DMS153 treated with DMSO at 0.1 percent for 48 hours (cell line): ENCODE data around the gene ERVH48-1.
A peak's percentile ranks its signal among the peaks of the same experiment; 100 is the strongest.
"Not testable (repeated sequence)": the region's sequence is repeated elsewhere in the genome, so short reads cannot be mapped to it uniquely, and the experiment has no call there.

Experiments used
- DNase-seq: peaks from one replicate; lab custom pipeline; 2025; ENCODE audit not compliant: unreplicated experiment; lab: John Stamatoyannopoulos, UW

The ERVH48-1 gene

GRCh38 chr21:42939582-42940413, 14.4 kb upstream of the ERVH48-1 start:
- DNase-seq: no peak

DNA sequence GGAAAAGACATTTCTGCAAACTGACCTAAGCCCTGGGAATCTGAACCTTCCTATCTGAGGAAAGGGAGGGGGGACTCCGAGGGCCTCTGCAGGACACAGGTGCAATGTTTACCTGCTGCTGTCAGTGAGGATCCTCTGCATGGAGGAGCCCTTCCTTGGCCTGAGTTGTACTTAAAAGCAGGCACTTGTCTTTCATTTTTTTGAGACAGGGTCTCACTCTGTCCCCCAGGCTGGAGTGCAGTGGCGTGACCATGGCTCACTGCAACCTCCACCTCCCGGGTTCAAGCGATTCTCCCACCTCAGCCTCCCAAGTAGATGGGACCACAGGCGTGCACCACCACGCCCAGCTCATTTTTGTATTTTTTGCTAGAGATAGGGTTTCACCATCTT, 13.2 kb upstream of the ERVH48-1 start:
- DNase-seq: not testable (repeated sequence)

DNA sequence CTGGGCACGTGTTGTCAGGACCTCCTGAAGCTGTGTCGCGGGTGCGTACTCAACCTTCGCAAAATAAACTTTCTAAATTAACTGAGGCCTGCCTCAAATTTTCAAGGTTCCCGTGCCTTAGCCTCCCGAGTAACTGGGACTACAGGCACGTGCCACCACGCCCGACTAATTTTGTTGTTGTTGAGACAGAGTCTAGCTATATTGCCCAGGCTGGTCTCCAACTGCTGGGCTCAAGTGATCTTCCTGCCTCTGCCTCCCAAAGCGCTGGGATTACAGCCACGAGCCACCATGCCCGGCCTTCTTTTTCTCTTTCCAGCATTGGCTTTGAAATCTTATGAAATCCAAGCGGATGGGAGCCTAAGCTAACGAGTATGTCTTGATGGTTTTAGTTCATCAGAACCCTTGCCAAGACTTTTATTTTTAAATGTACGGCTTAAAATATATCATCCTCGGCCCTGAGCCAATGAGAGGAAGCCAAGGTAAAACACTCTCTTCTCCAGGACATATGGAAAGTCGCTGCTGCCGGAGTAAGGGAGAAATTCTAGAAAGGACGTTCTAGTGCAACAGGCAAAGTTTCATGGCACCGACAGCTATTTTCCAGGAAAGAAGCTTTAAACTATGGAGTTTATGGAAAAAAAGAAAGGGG, 12.7 kb upstream of the ERVH48-1 start:
- no peak for DNase-seq

GRCh38 chr21:42937034-42937940, 11.9 kb upstream of the ERVH48-1 start:
- not testable (repeated sequence) for DNase-seq

- not testable (repeated sequence) for DNase-seq
These were observed 10.9 kb upstream of the ERVH48-1 start for GRCh38 chr21:42936360-42936759.

DNA sequence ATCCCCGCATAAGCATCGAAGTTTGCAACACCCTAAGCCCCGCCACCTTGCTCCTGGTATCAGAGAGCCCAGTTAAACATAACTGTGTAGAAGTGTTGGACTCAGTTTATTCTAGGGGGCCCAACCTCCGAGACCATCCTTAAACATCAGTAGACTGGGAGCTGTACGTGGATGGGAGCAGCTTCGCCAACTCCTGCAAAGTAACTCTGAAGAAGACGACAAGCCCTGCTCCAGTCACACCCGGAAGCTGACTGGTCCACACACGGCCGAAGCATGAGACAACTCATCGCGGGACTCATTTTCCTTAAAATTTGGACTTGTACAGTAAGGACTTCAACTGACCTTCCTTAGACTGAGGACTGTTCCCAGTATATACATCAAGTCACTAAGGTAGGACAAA, 8.5 kb upstream of the ERVH48-1 start:
- not testable (repeated sequence) for DNase-seq

DNA sequence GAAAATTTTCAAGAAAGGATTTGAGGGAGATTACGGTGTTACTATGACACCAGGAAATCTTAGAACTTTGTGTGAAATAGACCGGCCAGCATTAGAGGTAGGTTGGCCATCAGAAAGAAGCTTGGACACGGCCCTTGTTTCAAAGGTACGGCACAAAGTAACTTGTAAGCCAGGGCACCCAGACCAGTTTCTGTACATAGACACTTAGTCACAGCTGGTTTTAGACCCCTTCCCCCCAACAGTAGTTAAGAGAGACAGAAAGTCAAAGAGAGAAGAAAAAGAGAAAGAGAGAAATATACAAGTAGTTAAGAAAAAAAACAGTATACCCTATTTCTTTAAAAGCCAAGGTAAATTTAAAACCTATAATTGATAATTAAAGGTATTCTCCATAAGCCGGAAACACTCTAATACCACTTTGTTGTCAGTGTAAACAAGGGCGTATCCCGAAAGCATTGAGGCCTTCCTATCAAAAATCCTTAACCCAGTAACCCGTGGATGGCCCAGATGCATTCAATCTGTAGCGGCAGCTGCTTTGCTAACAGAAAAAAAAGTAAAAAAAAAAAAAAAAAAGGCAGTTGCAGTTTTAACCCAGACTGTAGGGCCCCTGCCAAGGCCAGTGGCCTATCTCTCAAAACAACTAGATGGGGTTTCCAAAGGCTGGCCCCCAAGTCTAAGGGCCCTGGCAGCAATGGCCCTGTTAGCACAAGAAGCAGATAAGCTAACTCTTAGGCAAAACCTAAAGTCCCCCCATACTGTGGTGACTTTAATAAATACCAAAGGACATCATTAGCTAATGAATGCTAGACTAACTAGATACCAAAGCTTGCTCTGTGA, 7.9 kb upstream of the ERVH48-1 start:
- peak; percentile 35 for DNase-seq

DNA sequence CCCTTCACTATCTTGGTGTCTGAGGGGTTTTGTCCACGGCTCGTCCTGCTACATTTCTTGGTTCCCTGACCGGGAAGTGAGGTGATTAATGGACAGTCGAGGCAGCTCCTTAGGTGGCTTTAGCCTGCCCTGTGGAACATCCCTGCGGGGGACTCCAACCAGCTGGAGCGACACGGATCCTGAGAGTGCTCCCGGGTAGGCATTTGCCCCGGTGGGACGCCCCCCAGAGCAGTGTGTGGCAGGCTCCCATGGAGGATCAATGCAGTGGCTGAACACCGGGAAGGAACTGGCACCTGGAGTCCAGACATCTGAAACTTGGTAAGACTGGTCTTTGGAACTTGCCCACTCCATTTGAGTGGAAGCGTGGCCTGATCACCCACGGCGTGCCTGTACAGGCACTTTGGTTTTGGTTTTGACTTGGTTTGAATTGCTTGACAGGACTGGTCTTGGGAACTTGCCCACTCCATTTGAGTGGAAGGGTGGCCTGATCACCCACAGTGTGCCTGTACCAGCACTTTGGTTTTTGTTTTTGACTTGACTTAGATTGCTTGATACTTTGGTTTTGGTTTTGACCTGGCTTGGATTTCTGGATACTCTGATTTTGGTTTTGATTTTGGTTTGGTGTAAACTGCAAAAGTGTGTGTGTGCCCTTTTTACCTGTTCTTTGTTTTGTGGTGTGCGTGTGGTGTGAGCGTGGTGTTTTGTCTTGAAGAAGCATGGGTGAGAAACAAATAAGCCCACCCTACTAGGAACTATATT, 7.1 kb upstream of the ERVH48-1 start:
- not testable (repeated sequence) for DNase-seq

DNA sequence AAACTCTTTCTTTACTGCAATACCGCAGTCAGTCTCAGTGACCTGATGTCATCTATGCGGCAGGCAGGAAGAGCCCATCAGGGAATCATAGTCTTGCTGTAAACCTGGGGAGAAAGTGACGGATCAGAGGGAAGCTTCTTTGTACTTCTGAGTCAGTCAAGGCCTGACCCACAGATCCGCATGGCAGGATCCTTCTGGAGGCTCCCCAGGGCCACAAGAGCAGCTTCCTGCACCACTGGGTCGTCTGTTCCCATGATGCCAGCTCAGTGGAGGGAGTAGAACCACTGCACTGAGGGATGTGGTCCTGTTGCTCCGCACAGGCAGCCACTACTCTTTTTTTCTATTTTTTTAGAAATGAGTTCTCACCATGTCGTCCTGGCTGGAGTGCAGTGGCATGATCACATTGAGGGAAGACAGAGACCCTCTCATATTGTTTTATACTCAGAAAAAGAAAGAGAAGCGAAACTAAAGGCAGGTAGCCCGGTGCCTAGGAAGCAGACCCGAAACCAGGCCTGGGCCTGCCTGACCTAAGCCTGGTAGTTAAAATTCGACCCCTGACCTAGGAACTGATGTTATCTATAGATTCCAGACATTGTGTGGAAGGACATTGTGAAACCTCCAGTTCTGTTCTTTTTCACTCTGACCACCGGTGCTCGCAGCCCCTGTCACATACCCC, 6.3 kb upstream of the ERVH48-1 start:
- no peak for DNase-seq

- DNase-seq: no peak
These were observed 4.5 kb upstream of the ERVH48-1 start for GRCh38 chr21:42929969-42930368.

DNA sequence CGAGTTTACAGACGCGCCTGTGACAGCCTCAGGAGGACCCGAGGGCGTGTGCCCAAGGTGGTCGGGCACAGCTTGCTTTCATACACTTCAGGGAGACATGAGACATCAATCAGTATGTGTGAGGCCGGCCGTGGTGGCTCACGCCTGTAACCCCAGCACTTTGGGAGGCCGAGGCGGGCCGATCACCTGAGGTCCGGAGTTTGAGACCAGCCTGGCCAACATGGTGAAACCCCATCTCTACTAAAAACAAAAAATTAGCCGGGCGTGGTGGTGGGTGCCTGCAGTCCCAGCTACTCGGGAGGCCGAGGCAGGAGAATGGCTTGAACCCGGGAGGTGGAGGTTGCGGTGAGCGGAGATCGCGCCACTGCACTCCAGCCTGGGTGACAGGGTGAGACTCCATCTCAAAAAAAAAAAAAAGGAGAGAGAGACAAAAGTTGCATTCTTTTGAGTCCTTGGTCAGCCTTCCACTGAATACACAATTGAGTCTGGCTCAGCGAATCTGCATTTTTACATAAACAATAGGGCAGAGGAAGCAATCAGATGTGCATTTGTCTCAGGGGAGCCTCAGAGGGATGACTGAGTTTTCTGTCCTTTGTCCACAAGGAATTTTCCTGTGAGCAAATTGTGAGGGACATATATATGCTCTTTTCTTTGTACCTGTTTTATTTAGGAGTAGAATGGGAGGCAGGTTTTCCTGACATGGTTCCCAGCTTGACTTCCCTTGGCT, 2.2 kb upstream of the ERVH48-1 start:
- not testable (repeated sequence) for DNase-seq

DNA sequence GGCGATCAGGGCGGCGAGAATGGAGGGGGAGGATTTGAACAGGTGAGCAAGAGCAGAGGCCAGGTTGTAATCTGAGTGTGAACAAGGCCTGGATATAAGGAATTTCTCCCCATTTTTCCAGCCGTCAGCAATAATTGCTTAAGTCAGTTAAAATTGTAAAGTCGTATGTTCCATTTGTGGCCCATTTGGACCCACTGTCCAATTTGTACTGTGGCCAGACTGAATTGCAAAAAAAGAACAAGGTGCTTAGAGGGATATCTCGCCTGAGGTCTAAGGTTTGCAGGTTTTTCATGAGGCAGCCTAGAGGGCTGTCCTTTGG, 1.0 kb downstream of the ERVH48-1 start:
- no peak for DNase-seq

- peak; percentile 87 for DNase-seq
These were observed 1.6 kb downstream of the ERVH48-1 start for GRCh38 chr21:42923553-42924432.

GRCh38 chr21:42922918-42923317, 2.5 kb downstream of the ERVH48-1 start:
- DNase-seq: no peak

DNA sequence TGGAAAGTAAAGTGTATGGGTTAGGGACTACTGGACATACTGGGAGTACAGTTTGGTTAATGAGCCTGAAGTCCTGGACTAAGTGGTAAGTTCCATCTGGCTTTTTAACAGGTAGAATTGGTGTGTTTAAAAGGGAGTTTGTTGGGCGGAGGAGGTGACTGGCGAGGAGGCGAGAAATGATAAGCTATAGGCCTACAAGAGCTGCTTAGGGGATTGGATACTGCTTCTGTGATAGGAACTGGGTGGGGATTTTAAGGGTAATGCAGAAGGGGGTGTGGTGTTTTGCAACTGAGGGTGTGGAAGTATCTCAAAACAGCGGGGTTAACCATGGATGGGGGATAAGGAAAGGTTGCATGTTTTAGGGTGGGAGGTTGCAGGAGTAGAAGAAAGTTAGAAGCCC, 3.5 kb downstream of the ERVH48-1 start:
- DNase-seq: no peak

GRCh38 chr21:42918291-42918690, 7.1 kb downstream of the ERVH48-1 start:
- DNase-seq: no peak

GRCh38 chr21:42913476-42913875, 12.0 kb downstream of the ERVH48-1 start:
- DNase-seq: no peak

DNA sequence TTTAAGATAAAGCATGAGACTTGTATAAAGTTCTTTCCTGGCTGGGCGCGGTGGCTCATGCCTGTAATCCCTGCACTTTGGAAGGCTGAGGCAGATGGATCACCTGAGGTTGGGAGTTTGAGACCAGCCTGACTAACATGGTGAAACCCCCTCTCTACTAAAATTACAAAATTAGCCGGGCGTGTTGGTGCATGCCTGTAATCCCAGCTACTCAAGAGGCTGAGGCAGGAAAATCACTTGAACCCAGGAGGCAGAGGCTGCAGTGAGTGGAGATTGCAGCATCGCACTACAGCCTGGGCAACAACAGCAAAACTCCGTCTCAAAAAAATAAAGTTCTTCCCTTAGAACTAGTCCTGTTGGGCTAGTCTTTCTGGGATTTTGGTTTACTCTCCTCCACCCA, 13.5 kb downstream of the ERVH48-1 start:
- DNase-seq: not testable (repeated sequence)
